Retinal pigment epithelial cell (primary cell): ENCODE results near the gene ZC3H14.

Source experiments
- DNase-seq: peaks from one replicate; pipeline ENCODE4 v3.0.0-alpha.2; 2010; ENCODE audit warnings: low read depth
- H3K4me3 ChIP-seq: 2 replicates; pipeline ENCODE4 v1.5.1; 2011; ENCODE audit warnings: mild to moderate bottlenecking, low read length, control low read depth, moderate library complexity
- CTCF ChIP-seq: conservative IDR thresholded peaks from 2 replicates; pipeline ENCODE4 v1.5.1; 2011; ENCODE audit warnings: low read depth, low read length, control low read depth, inconsistent platforms

ZC3H14 gene

GRCh38 chr14:88605594-88605993, 42.8 kb downstream of the ZC3H14 start:
- no peak for DNase-seq
- no peak overlapping the region for H3K4me3 ChIP-seq
- TF ChIP-seq CTCF: no peak

- DNase-seq: no peak
- H3K4me3 ChIP-seq: no peak overlapping the region
- no peak for TF ChIP-seq CTCF
These were observed 45.0 kb downstream of the ZC3H14 start for GRCh38 chr14:88607829-88608228.

GRCh38 chr14:88611878-88612277, 49.0 kb downstream of the ZC3H14 start:
- no peak for DNase-seq
- TF ChIP-seq CTCF: no peak
- no peak overlapping the region for H3K4me3 ChIP-seq

GRCh38 chr14:88612981-88613380, 50.1 kb downstream of the ZC3H14 start:
- H3K4me3 ChIP-seq: no peak overlapping the region
- TF ChIP-seq CTCF: no peak

GRCh38 chr14:88613552-88614010, 50.7 kb downstream of the ZC3H14 start:
- no peak for TF ChIP-seq CTCF
- no peak overlapping the region for H3K4me3 ChIP-seq
- DNase-seq: peak; percentile 20

More at GRCh38 chr14:88612981-88613380, 50.1 kb downstream of the ZC3H14 start:
- no peak for DNase-seq

GRCh38 chr14:88614218-88614907, 51.5 kb downstream of the ZC3H14 start:
- no peak overlapping the region for H3K4me3 ChIP-seq
- no peak for TF ChIP-seq CTCF
- DNase-seq: peak; percentile 36

GRCh38 chr14:88616697-88617096, 53.9 kb downstream of the ZC3H14 start:
- TF ChIP-seq CTCF: no peak
- no peak for DNase-seq
- H3K4me3 ChIP-seq: no peak overlapping the region
